ENCODE measurements around the gene FOXD4. TPM values are rescaled to one million over a fixed set of nuclear protein-coding genes. Genes with fewer than 3 reads are reported as not detected.
"Not testable (repeated sequence)": the region's sequence is repeated elsewhere in the genome, so short reads cannot be mapped to it uniquely, and the experiment has no call there.

The FOXD4 gene
- total and polyA plus RNA-seq, 2 donors: 0.38 to 0.82 TPM

DNA sequence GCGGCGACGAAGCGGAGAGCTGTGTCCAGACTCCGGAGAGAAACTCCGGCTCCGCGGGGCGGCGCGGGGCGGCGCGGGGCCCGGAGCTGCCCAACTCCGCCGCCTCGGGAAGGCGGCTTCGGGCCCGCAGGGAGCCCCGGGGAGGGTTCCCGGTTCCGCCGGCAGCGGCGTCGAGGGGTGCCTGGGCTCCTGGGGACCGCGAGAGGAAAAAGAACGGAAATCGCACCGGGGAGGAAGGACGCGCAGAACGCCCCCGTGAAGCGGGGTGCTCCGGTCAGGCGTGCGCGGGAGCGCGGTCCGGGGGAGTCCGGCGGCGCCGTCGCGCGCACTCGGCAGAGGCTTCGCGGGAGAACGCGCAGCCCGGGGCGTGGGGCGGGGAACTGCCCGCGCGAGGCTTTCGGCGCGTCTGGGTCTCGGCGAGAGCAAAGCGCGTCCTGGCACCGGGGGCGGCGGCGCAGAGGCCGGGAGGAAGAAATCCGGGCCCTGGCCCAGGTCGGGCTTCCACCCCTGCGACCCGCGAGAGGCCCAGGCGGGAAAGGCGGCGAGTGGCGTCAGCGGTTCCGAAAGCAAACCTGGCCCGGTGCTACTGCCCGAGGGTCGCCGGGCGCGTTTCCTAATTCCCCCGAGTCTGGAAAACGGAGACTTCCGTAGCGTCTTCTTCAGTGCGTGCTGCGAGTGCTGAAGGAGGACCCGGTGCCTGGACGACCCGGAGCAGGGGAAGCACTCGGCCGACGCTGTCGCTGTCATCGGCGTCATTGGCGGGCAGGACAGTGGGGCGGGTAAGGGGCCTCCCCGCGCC is 4.5 kb downstream of the FOXD4 start:
- H3K4me1 ChIP-seq (ENCODE audit: control insufficient read depth in 2 of 2, insufficient read depth in 2 of 2, low read length in 2 of 2); H3K27ac ChIP-seq (ENCODE audit: low read depth in 1 of 2, low read length in 1 of 2); H3K9me3 ChIP-seq (ENCODE audit: control insufficient read depth in 2 of 2, insufficient read depth in 1 of 2, low read length in 1 of 2); H3K36me3 ChIP-seq (ENCODE audit: control insufficient read depth in 2 of 2, insufficient read depth in 2 of 2, low read length in 1 of 2): not testable (repeated sequence)
- Histone ChIP-seq H3K27me3 (ENCODE audit: control insufficient read depth in 2 of 2, insufficient read depth in 1 of 2, low read length in 1 of 2) (peaks cover 24 to 63% of the 10 kb centered on the region in 2 donors), H3K4me3 (ENCODE audit: low read length in 2 of 2) (peak overlapping the region in 1 of 2 donors; percentile 14)
- peak in 1 of 9 donors; percentile 47 for DNase-seq (ENCODE audit: low read depth in 6 of 9, low spot score in 9 of 9)
- 2% methylated on average over 111 of the region's 111 CpGs for WGBS

- H3K9me3 ChIP-seq (ENCODE audit: control insufficient read depth in 2 of 2, insufficient read depth in 1 of 2, low read length in 1 of 2); H3K36me3 ChIP-seq (ENCODE audit: control insufficient read depth in 2 of 2, insufficient read depth in 2 of 2, low read length in 1 of 2); H3K27ac ChIP-seq (ENCODE audit: low read depth in 1 of 2, low read length in 1 of 2); H3K4me1 ChIP-seq (ENCODE audit: control insufficient read depth in 2 of 2, insufficient read depth in 2 of 2, low read length in 2 of 2): not testable (repeated sequence)
- DNase-seq (ENCODE audit: low read depth in 6 of 9, low spot score in 9 of 9): peak in 1 of 9 donors; percentile 45
- Histone ChIP-seq H3K27me3 (ENCODE audit: control insufficient read depth in 2 of 2, insufficient read depth in 1 of 2, low read length in 1 of 2) (peaks cover 24 to 58% of the 10 kb centered on the region in 2 donors), H3K4me3 (ENCODE audit: low read length in 2 of 2) (peak overlapping the region in 1 of 2 donors; percentile 14)
- WGBS: 7% methylated on average over 55 of the region's 55 CpGs
Observed at GRCh38 chr9:112589-113467, 5.4 kb downstream of the FOXD4 start.

DNA sequence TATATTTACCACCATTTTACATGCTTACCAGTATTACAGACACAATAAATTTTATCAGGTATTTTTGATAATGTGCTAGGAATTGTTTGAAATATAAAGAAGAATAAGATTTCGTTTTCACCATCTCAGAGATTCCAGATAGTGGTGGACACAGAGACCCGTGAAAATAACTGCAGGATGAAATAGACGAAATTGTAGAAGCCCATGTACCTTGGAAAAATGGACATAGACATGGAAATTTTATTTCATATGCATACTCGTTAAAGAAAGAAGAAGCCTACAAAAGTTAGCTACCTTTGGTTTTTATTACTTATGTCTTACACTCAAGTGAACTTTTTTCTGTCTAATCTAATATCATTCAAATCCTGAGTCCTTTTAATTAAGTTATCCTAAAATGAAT is 7.5 kb downstream of the FOXD4 start:
- not testable (repeated sequence) for H3K9me3 ChIP-seq (ENCODE audit: control insufficient read depth in 2 of 2, insufficient read depth in 1 of 2, low read length in 1 of 2); H3K4me3 ChIP-seq (ENCODE audit: low read length in 2 of 2); H3K4me1 ChIP-seq (ENCODE audit: control insufficient read depth in 2 of 2, insufficient read depth in 2 of 2, low read length in 2 of 2); DNase-seq (ENCODE audit: low read depth in 6 of 9, low spot score in 9 of 9); H3K36me3 ChIP-seq (ENCODE audit: control insufficient read depth in 2 of 2, insufficient read depth in 2 of 2, low read length in 1 of 2); H3K27ac ChIP-seq (ENCODE audit: low read depth in 1 of 2, low read length in 1 of 2)
- H3K27me3 ChIP-seq (ENCODE audit: control insufficient read depth in 2 of 2, insufficient read depth in 1 of 2, low read length in 1 of 2): peaks cover 20 to 43% of the 10 kb centered on the region in 2 donors
- WGBS: 36% methylated on average over 4 of the region's 4 CpGs

DNA sequence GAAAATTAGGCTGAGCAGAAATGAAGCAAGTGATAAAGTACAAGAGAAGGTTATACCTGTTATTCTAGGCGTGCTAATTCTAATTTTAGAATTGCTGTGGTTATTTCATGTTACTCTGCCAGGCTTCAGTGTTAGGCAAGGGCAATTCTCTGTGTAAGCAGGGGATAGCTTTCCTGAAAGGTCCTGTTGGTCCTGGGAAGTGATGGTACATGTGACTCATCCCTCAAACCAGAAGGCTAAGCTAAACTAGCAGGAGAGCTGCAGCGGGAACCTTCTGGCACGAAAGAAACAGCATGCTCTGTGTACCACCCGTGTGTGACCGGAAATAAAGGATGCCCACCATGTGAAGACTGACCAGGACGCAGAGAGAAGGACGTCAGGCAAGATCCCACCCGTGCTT is 8.7 kb downstream of the FOXD4 start:
- H3K27me3 ChIP-seq (ENCODE audit: control insufficient read depth in 2 of 2, insufficient read depth in 1 of 2, low read length in 1 of 2): peaks cover 14 to 36% of the 10 kb centered on the region in 2 donors
- not testable (repeated sequence) for H3K27ac ChIP-seq (ENCODE audit: low read depth in 1 of 2, low read length in 1 of 2); H3K4me1 ChIP-seq (ENCODE audit: control insufficient read depth in 2 of 2, insufficient read depth in 2 of 2, low read length in 2 of 2); H3K9me3 ChIP-seq (ENCODE audit: control insufficient read depth in 2 of 2, insufficient read depth in 1 of 2, low read length in 1 of 2); H3K4me3 ChIP-seq (ENCODE audit: low read length in 2 of 2); H3K36me3 ChIP-seq (ENCODE audit: control insufficient read depth in 2 of 2, insufficient read depth in 2 of 2, low read length in 1 of 2); DNase-seq (ENCODE audit: low read depth in 6 of 9, low spot score in 9 of 9)
- WGBS: 42% methylated on average over 6 of the region's 8 CpGs

- not testable (repeated sequence) for H3K4me1 ChIP-seq (ENCODE audit: control insufficient read depth in 2 of 2, insufficient read depth in 2 of 2, low read length in 2 of 2); H3K9me3 ChIP-seq (ENCODE audit: control insufficient read depth in 2 of 2, insufficient read depth in 1 of 2, low read length in 1 of 2); H3K36me3 ChIP-seq (ENCODE audit: control insufficient read depth in 2 of 2, insufficient read depth in 2 of 2, low read length in 1 of 2); H3K4me3 ChIP-seq (ENCODE audit: low read length in 2 of 2); H3K27ac ChIP-seq (ENCODE audit: low read depth in 1 of 2, low read length in 1 of 2); DNase-seq (ENCODE audit: low read depth in 6 of 9, low spot score in 9 of 9)
- WGBS: 25% methylated on average over 22 of the region's 22 CpGs
- peaks cover 8 to 29% of the 10 kb centered on the region in 2 donors for H3K27me3 ChIP-seq (ENCODE audit: control insufficient read depth in 2 of 2, insufficient read depth in 1 of 2, low read length in 1 of 2)
Observed at GRCh38 chr9:108742-109495, 9.3 kb downstream of the FOXD4 start.

- H3K4me1 ChIP-seq (ENCODE audit: control insufficient read depth in 2 of 2, insufficient read depth in 2 of 2, low read length in 2 of 2); DNase-seq (ENCODE audit: low read depth in 6 of 9, low spot score in 9 of 9); H3K36me3 ChIP-seq (ENCODE audit: control insufficient read depth in 2 of 2, insufficient read depth in 2 of 2, low read length in 1 of 2); H3K4me3 ChIP-seq (ENCODE audit: low read length in 2 of 2); H3K27ac ChIP-seq (ENCODE audit: low read depth in 1 of 2, low read length in 1 of 2); H3K9me3 ChIP-seq (ENCODE audit: control insufficient read depth in 2 of 2, insufficient read depth in 1 of 2, low read length in 1 of 2): not testable (repeated sequence)
- H3K27me3 ChIP-seq (ENCODE audit: control insufficient read depth in 2 of 2, insufficient read depth in 1 of 2, low read length in 1 of 2): peaks cover 0 to 11% of the 10 kb centered on the region in 2 donors
- WGBS: 89% methylated on average over 8 of the region's 8 CpGs
Observed at GRCh38 chr9:105991-106390, 12.2 kb downstream of the FOXD4 start.

GRCh38 chr9:100430-100829 is 17.8 kb downstream of the FOXD4 start:
- not testable (repeated sequence) for H3K4me1 ChIP-seq (ENCODE audit: control insufficient read depth in 2 of 2, insufficient read depth in 2 of 2, low read length in 2 of 2); H3K9me3 ChIP-seq (ENCODE audit: control insufficient read depth in 2 of 2, insufficient read depth in 1 of 2, low read length in 1 of 2); DNase-seq (ENCODE audit: low read depth in 6 of 9, low spot score in 9 of 9); H3K27me3 ChIP-seq (ENCODE audit: control insufficient read depth in 2 of 2, insufficient read depth in 1 of 2, low read length in 1 of 2); H3K27ac ChIP-seq (ENCODE audit: low read depth in 1 of 2, low read length in 1 of 2); H3K36me3 ChIP-seq (ENCODE audit: control insufficient read depth in 2 of 2, insufficient read depth in 2 of 2, low read length in 1 of 2); H3K4me3 ChIP-seq (ENCODE audit: low read length in 2 of 2)
- 91% methylated on average over 9 of the region's 9 CpGs for WGBS

GRCh38 chr9:99867-100266 is 18.4 kb downstream of the FOXD4 start:
- DNase-seq (ENCODE audit: low read depth in 6 of 9, low spot score in 9 of 9); H3K4me1 ChIP-seq (ENCODE audit: control insufficient read depth in 2 of 2, insufficient read depth in 2 of 2, low read length in 2 of 2); H3K9me3 ChIP-seq (ENCODE audit: control insufficient read depth in 2 of 2, insufficient read depth in 1 of 2, low read length in 1 of 2); H3K27me3 ChIP-seq (ENCODE audit: control insufficient read depth in 2 of 2, insufficient read depth in 1 of 2, low read length in 1 of 2); H3K27ac ChIP-seq (ENCODE audit: low read depth in 1 of 2, low read length in 1 of 2); H3K4me3 ChIP-seq (ENCODE audit: low read length in 2 of 2); H3K36me3 ChIP-seq (ENCODE audit: control insufficient read depth in 2 of 2, insufficient read depth in 2 of 2, low read length in 1 of 2): not testable (repeated sequence)
- 94% methylated on average over 6 of the region's 6 CpGs for WGBS

GRCh38 chr9:98775-99174 is 19.4 kb downstream of the FOXD4 start:
- 94% methylated on average over 3 of the region's 3 CpGs for WGBS
- DNase-seq (ENCODE audit: low read depth in 6 of 9, low spot score in 9 of 9); H3K27me3 ChIP-seq (ENCODE audit: control insufficient read depth in 2 of 2, insufficient read depth in 1 of 2, low read length in 1 of 2); H3K9me3 ChIP-seq (ENCODE audit: control insufficient read depth in 2 of 2, insufficient read depth in 1 of 2, low read length in 1 of 2); H3K27ac ChIP-seq (ENCODE audit: low read depth in 1 of 2, low read length in 1 of 2); H3K4me3 ChIP-seq (ENCODE audit: low read length in 2 of 2); H3K4me1 ChIP-seq (ENCODE audit: control insufficient read depth in 2 of 2, insufficient read depth in 2 of 2, low read length in 2 of 2); H3K36me3 ChIP-seq (ENCODE audit: control insufficient read depth in 2 of 2, insufficient read depth in 2 of 2, low read length in 1 of 2): not testable (repeated sequence)

Data from thymus (tissue), 11 donors.